Mucosa of gallbladder (tissue), 1 donor: ENCODE data around the gene LRWD1. TPM values are rescaled to one million over a fixed set of nuclear protein-coding genes. Genes with fewer than 3 reads are reported as not detected.
"Not testable (repeated sequence)": the region's sequence is repeated elsewhere in the genome, so short reads cannot be mapped to it uniquely, and the experiment has no call there.

Experiments used
- DNase-seq: peaks from one replicate; pipeline ENCODE4 v3.0.0-alpha.2; 2020; ENCODE audit warnings: low spot score
- total RNA-seq: library from RNA; stranded (reverse); gene quantifications from one replicate; pipeline ENCODE4 v1.2.1, GENCODE V29; 2021
- donor health status: DM: no; HTN: no; CAD: no.

Gene LRWD1
- total RNA-seq, 1 donor from 2014 or later, result 18.2 TPM

- not testable (repeated sequence) for DNase-seq
Measured at GRCh38 chr7:102496861-102497260, 32.1 kb downstream of the LRWD1 start.

- not testable (repeated sequence) for DNase-seq
Measured at GRCh38 chr7:102497308-102497707, 32.5 kb downstream of the LRWD1 start.

- DNase-seq, result not testable (repeated sequence)
Measured at GRCh38 chr7:102498321-102498720, 33.5 kb downstream of the LRWD1 start.

- DNase-seq, result not testable (repeated sequence)
Measured at GRCh38 chr7:102503141-102503540, 38.4 kb downstream of the LRWD1 start.

- not testable (repeated sequence) for DNase-seq
Measured at GRCh38 chr7:102505298-102506185, 40.8 kb downstream of the LRWD1 start.

GRCh38 chr7:102507410-102508088, 42.8 kb downstream of the LRWD1 start:
- not testable (repeated sequence) for DNase-seq

GRCh38 chr7:102510575-102510974, 45.8 kb downstream of the LRWD1 start:
- DNase-seq, result not testable (repeated sequence)

GRCh38 chr7:102511860-102512522, 47.2 kb downstream of the LRWD1 start:
- DNase-seq, result not testable (repeated sequence)

- peak; percentile 13 for DNase-seq
Measured at GRCh38 chr7:102512642-102513221, 47.9 kb downstream of the LRWD1 start.

- DNase-seq, result not testable (repeated sequence)
Measured at GRCh38 chr7:102514881-102515721, 50.3 kb downstream of the LRWD1 start.

GRCh38 chr7:102515889-102516288, 51.1 kb downstream of the LRWD1 start:
- DNase-seq, result not testable (repeated sequence)

GRCh38 chr7:102516951-102517350, 52.2 kb downstream of the LRWD1 start:
- not testable (repeated sequence) for DNase-seq

- DNase-seq, result not testable (repeated sequence)
Measured at GRCh38 chr7:102517550-102518147, 52.9 kb downstream of the LRWD1 start, which contains the start of gene RASA4B. TSS of gene RASA4B (minus strand) at chr7:102517777. CDS start at chr7:102517710, 67 bp downstream.

- DNase-seq, result not testable (repeated sequence)
Measured at GRCh38 chr7:102520797-102521196, 56.0 kb downstream of the LRWD1 start.

Other genes starting within 250 kb of the LRWD1 start
- gene SH2B2, start 178.1 kb upstream of the LRWD1 start, total RNA-seq, result 7.2 TPM
- gene SPDYE6, start 108.5 kb upstream of the LRWD1 start, total RNA-seq, result not detected
- gene PRKRIP1, start 68.6 kb upstream of the LRWD1 start, total RNA-seq, result 22.6 TPM
- gene ORAI2, start 31.4 kb upstream of the LRWD1 start, total RNA-seq, result 27.1 TPM
- 13.2 TPM for gene ALKBH4, start 121 bp upstream of the LRWD1 start, total RNA-seq
- gene POLR2J, start 13.9 kb downstream of the LRWD1 start, total RNA-seq, result 43.6 TPM
- 24.7 TPM for gene RASA4B, start 52.8 kb downstream of the LRWD1 start, total RNA-seq
- gene UPK3BL2, start 78.7 kb downstream of the LRWD1 start, total RNA-seq, result 20.3 TPM
- gene SPDYE2, start 86.2 kb downstream of the LRWD1 start, total RNA-seq, result not detected
- 28.1 TPM for gene POLR2J3, start 107.6 kb downstream of the LRWD1 start, total RNA-seq
- gene RASA4, start 151.8 kb downstream of the LRWD1 start, total RNA-seq, result 52.0 TPM
- gene UPK3BL1, start 177.8 kb downstream of the LRWD1 start, total RNA-seq, result 27.7 TPM
- not detected for gene SPDYE2B, start 185.3 kb downstream of the LRWD1 start, total RNA-seq
- gene POLR2J2, start 206.7 kb downstream of the LRWD1 start, total RNA-seq, result 12.6 TPM